ENCODE data around the gene CD48.

The CD48 gene
- total RNA-seq, result 227 to 365 reads per million in 2 experiments

- DNase-seq (ENCODE audit: low read depth), result peak; percentile 33
These were observed at the start of gene CD48 for GRCh38 chr1:160711602-160712311. Gene CD48 (minus strand): TSS chr1:160711822. CDS start chr1:160711763, 59 bp downstream.

GRCh38 chr1:160761046-160761445 is 49.4 kb upstream of the CD48 start:
- no peak for DNase-seq (ENCODE audit: low read depth)

GRCh38 chr1:160759740-160760139 is 48.1 kb upstream of the CD48 start:
- DNase-seq (ENCODE audit: low read depth), result no peak

GRCh38 chr1:160758521-160758920 is 46.9 kb upstream of the CD48 start:
- DNase-seq (ENCODE audit: low read depth), result no peak

- DNase-seq (ENCODE audit: low read depth), result no peak
These were observed 45.2 kb upstream of the CD48 start for GRCh38 chr1:160756849-160757201.

GRCh38 chr1:160755911-160756848 is 44.6 kb upstream of the CD48 start:
- DNase-seq (ENCODE audit: low read depth), result no peak

GRCh38 chr1:160755461-160755860 is 43.8 kb upstream of the CD48 start:
- no peak for DNase-seq (ENCODE audit: low read depth)

- DNase-seq (ENCODE audit: low read depth), result no peak
These were observed 42.0 kb upstream of the CD48 start for GRCh38 chr1:160753594-160753993.

GRCh38 chr1:160752924-160753323 is 41.3 kb upstream of the CD48 start:
- DNase-seq (ENCODE audit: low read depth), result no peak

- no peak for DNase-seq (ENCODE audit: low read depth)
These were observed 40.8 kb upstream of the CD48 start for GRCh38 chr1:160752406-160752805.

GRCh38 chr1:160750608-160751007 is 39.0 kb upstream of the CD48 start:
- DNase-seq (ENCODE audit: low read depth), result no peak

GRCh38 chr1:160748878-160749269 is 37.3 kb upstream of the CD48 start:
- DNase-seq (ENCODE audit: low read depth), result no peak

- DNase-seq (ENCODE audit: low read depth), result no peak
These were observed 36.7 kb upstream of the CD48 start for GRCh38 chr1:160748181-160748877.

GRCh38 chr1:160747717-160748116 is 36.1 kb upstream of the CD48 start:
- no peak for DNase-seq (ENCODE audit: low read depth)

- DNase-seq (ENCODE audit: low read depth), result no peak
These were observed 35.3 kb upstream of the CD48 start for GRCh38 chr1:160746836-160747500.

GRCh38 chr1:160745551-160745950 is 33.9 kb upstream of the CD48 start:
- DNase-seq (ENCODE audit: low read depth), result no peak

- no peak for DNase-seq (ENCODE audit: low read depth)
These were observed 33.4 kb upstream of the CD48 start for GRCh38 chr1:160744852-160745520.

- DNase-seq (ENCODE audit: low read depth), result no peak
These were observed 32.7 kb upstream of the CD48 start for GRCh38 chr1:160744199-160744851.

GRCh38 chr1:160743266-160743665 is 31.6 kb upstream of the CD48 start:
- DNase-seq (ENCODE audit: low read depth), result no peak

- DNase-seq (ENCODE audit: low read depth), result no peak
These were observed 31.0 kb upstream of the CD48 start for GRCh38 chr1:160742428-160743127.

Data from T follicular helper cell (primary cell).